IPS-18c (cell line): ENCODE measurements around the gene RIN3.
"Not testable (repeated sequence)": the region's sequence is repeated elsewhere in the genome, so short reads cannot be mapped to it uniquely, and the experiment has no call there.

Experiments
- H3K4me3 ChIP-seq: 2 replicates; pipeline ENCODE4 v1.7.0; 2013; ENCODE audit warnings: low read depth, mild to moderate bottlenecking, low read length, moderate library complexity; ENCODE audit not compliant: insufficient read depth
- H3K9me3 ChIP-seq: one replicate; pipeline ENCODE4 v1.6.1; 2013; ENCODE audit warnings: mild to moderate bottlenecking, low read length, moderate library complexity; ENCODE audit not compliant: control insufficient read depth, insufficient read depth

The RIN3 gene

GRCh38 chr14:92637228-92637627 is 123.6 kb downstream of the RIN3 start:
- no peak overlapping the region for H3K4me3 ChIP-seq
- no peaks in the 10 kb centered on the region for H3K9me3 ChIP-seq

DNA sequence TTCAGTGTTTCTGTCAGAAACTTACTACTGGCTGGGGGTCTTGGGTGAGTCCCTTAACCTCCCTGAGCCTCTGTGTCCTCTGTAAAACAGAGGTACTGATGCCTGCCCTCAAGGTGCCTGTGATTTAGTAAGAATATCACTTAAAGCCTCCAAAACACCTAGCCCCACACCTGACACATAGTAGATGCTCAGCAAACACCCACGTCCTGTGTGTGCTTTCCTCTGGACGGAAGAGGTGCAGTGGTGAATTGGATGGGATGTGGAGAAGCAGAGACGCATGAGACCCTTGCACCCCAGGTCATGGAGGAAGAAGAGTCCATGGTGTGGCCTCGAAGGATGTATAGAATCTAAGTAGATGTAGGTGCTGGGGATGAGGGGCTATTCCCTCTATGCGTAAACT is 124.3 kb downstream of the RIN3 start:
- no peak overlapping the region for H3K4me3 ChIP-seq
- no peaks in the 10 kb centered on the region for H3K9me3 ChIP-seq

DNA sequence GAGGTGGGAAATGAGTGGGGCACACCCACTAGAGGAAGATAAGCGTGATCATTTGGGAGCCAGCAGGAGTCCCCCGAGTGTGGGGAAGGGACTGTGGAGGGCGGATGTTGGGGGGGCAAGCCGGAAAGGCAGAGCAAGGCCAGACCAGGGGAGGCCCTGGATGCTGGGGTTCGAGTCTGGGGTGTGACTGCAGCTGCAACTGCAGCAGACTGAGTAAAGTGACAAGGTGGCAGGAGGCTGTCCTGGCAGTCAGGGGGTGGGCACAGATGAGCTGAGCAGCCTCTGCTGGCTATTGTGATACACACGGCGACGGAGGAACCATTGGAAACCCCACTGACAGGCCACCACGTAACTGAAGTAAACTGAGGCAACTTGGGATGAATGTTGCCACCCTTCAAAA is 124.7 kb downstream of the RIN3 start:
- H3K4me3 ChIP-seq: no peak overlapping the region
- H3K9me3 ChIP-seq: no peaks in the 10 kb centered on the region

DNA sequence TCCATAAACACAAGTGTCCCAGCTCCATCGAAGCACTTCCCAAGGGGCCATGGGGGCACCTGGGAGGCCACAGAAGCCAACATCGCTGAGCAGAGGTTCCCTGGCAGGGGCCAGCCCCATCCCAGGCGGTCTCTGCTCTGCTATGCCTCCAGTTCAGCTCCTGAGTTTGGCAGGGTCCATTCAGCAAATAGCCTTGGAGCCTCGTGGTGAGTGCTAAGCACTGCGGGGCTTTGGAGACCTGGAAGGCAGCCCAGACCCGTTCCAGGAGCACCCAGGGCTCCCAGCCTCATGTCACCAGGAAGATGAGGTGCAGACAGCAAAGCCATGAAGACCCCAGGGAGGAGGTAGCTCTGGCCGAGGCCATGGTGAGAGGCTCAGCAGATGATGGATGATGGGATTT is 125.3 kb downstream of the RIN3 start:
- no peak overlapping the region for H3K4me3 ChIP-seq
- H3K9me3 ChIP-seq: no peaks in the 10 kb centered on the region

- not testable (repeated sequence) for H3K4me3 ChIP-seq, H3K9me3 ChIP-seq
Measured at GRCh38 chr14:92639472-92640117, 126.0 kb downstream of the RIN3 start.

GRCh38 chr14:92641306-92641705 is 127.7 kb downstream of the RIN3 start:
- peaks cover 3% of the 10 kb centered on the region for H3K9me3 ChIP-seq

GRCh38 chr14:92644171-92644969 is 130.8 kb downstream of the RIN3 start:
- no peak overlapping the region for H3K4me3 ChIP-seq
- peaks cover 3% of the 10 kb centered on the region for H3K9me3 ChIP-seq

More at GRCh38 chr14:92641306-92641705, 127.7 kb downstream of the RIN3 start:
- no peak overlapping the region for H3K4me3 ChIP-seq

GRCh38 chr14:92644970-92645515 is 131.5 kb downstream of the RIN3 start:
- Histone ChIP-seq H3K4me3 (no peak overlapping the region), H3K9me3 (peaks cover 3% of the 10 kb centered on the region)

DNA sequence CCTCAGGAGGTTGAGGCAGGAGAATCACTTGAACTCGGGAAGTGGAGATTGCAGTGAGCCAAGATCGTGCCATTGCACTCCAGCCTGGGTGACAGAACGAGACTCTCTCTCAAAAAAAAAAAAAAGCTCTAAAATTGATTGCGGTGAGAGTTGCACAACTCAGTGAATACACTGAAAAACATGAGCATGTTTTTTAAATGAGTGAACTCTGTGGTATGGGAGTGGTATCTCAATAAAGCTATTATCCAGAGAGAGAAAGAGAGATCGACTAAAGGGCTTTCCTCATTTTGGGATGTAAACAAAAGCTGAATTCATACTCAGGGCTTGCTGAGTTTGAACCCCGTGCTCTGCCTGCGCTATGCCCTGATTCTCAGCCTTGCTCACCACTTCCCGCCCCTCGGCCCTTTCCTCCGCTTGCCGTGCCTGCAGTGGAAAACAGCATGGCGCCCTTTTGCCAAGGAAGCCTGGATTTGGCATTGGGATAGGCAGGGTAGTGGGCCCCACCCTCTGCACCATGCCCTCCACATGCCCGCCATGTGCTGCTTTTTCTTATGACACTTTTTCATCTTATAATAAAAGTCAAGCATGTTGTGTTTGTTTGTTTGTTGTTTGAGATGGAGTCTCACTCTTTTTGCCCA is 132.4 kb downstream of the RIN3 start:
- H3K4me3 ChIP-seq: no peak overlapping the region

GRCh38 chr14:92646952-92647796 is 133.6 kb downstream of the RIN3 start:
- H3K4me3 ChIP-seq: no peak overlapping the region
- H3K9me3 ChIP-seq: peaks cover 3% of the 10 kb centered on the region

More for the DNA sequence above, 132.4 kb downstream of the RIN3 start:
- H3K9me3 ChIP-seq: peaks cover 3% of the 10 kb centered on the region

- H3K4me3 ChIP-seq: no peak overlapping the region
- peaks cover 3% of the 10 kb centered on the region for H3K9me3 ChIP-seq
Measured at GRCh38 chr14:92647797-92648279, 134.3 kb downstream of the RIN3 start.

DNA sequence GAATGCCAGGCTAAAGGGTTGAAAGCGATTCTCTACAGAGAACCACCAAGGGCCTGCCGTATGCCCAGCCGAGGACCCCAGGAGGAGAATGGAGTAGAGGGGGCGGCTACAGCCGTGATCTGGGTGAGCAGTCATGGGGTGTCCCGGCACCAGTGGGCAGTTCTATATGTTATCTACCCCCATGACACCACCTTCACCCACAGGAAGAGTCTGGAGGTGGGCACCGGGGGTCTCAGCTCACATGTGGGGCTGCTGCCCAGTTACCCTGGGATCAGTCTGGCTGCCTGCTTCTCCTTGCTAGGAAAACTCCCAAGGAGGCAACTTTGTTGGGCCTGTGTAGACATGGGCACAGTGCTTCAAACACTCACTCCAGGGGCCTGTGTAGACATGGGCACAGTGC is 135.5 kb downstream of the RIN3 start:
- Histone ChIP-seq H3K4me3 (no peak overlapping the region), H3K9me3 (peaks cover 3% of the 10 kb centered on the region)

- H3K9me3 ChIP-seq: peaks cover 2% of the 10 kb centered on the region
- no peak overlapping the region for H3K4me3 ChIP-seq
Measured at GRCh38 chr14:92649934-92650545, 136.5 kb downstream of the RIN3 start.

DNA sequence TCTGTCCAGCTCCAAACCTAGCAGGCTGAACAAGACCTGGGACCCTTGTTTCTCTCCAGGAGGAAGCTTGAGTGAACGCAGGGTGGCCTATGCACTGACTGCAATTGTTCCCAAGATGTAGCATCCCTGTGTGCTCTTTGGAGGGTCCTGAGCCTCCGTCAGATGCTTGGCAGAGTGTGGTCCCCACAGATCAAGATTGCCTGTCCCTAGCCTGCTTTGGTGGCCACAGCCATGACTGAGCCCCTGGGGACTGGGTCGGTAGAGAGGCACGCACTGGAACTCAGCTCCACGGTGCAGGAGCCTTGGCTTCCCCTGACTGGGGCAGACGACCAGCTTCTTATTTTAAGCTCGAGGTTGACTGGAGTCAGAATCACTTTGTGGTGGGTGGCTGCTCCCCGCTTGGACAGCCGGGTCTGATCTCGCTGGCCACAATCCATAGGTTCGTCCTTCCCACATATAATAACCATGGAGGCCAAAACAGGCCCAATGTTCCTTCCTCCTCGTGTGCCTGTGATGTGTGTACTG is 137.1 kb downstream of the RIN3 start:
- no peak overlapping the region for H3K4me3 ChIP-seq
- no peaks in the 10 kb centered on the region for H3K9me3 ChIP-seq

DNA sequence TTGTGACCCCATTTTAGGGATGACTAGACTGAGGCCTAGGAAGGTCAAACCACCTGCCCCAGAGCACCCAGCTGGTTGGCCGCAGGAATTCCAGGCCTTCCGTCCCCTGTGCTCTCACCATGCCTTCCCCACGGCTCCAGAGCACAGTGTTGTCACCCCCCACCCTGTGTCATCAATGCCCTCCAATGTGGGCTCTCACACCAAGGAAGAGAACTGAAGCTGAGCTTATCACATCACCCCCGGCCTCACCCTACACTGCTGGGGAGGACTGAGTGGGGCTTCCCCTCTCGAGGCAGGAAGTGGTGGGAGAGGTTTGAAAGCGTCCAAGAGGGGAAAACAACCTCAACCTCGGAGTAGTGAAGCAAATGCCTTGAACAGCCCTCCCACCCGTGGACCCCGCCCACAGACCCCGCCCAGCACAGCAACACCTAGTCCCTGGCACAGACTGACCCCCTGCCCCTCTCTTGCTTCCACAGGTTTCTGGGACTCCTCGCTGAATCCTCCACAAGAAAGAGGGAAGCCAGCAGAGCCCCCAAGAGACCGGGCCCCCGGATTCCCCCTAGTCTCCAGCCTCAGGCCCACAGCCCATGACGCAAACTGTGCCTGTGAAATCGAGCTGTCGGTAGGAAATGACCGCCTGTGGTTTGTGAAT is 137.7 kb downstream of the RIN3 start:
- Histone ChIP-seq H3K9me3 (no peaks in the 10 kb centered on the region), H3K4me3 (no peak overlapping the region)
